ENCODE measurements around the gene TBCK.
"Not testable (repeated sequence)": the region's sequence is repeated elsewhere in the genome, so short reads cannot be mapped to it uniquely, and the experiment has no call there.

TBCK gene

GRCh38 chr4:106284227-106284626 lies 31.8 kb downstream of the TBCK start:
- DNase-seq (ENCODE audit: low read depth), result no peak

GRCh38 chr4:106277140-106277675 lies 38.8 kb downstream of the TBCK start:
- DNase-seq (ENCODE audit: low read depth), result no peak

- no peak for DNase-seq (ENCODE audit: low read depth)
Measured at GRCh38 chr4:106273831-106274230, 42.2 kb downstream of the TBCK start.

GRCh38 chr4:106270736-106271135 lies 45.3 kb downstream of the TBCK start:
- no peak for DNase-seq (ENCODE audit: low read depth)

- DNase-seq (ENCODE audit: low read depth), result no peak
Measured at GRCh38 chr4:106269711-106270110, 46.3 kb downstream of the TBCK start.

GRCh38 chr4:106268786-106269185 lies 47.2 kb downstream of the TBCK start:
- DNase-seq (ENCODE audit: low read depth), result no peak

- no peak for DNase-seq (ENCODE audit: low read depth)
Measured at GRCh38 chr4:106266201-106266600, 49.8 kb downstream of the TBCK start.

- DNase-seq (ENCODE audit: low read depth), result no peak
Measured at GRCh38 chr4:106264331-106264728, 51.7 kb downstream of the TBCK start.

GRCh38 chr4:106263594-106264330 lies 52.2 kb downstream of the TBCK start:
- no peak for DNase-seq (ENCODE audit: low read depth)

GRCh38 chr4:106261980-106262379 lies 54.0 kb downstream of the TBCK start:
- no peak for DNase-seq (ENCODE audit: low read depth)

- no peak for DNase-seq (ENCODE audit: low read depth)
Measured at GRCh38 chr4:106258145-106259045, 57.6 kb downstream of the TBCK start.

GRCh38 chr4:106256190-106256589 lies 59.8 kb downstream of the TBCK start:
- no peak for DNase-seq (ENCODE audit: low read depth)

- no peak for DNase-seq (ENCODE audit: low read depth)
Measured at GRCh38 chr4:106255195-106255594, 60.8 kb downstream of the TBCK start.

- no peak for DNase-seq (ENCODE audit: low read depth)
Measured at GRCh38 chr4:106253364-106254129, 62.5 kb downstream of the TBCK start.

GRCh38 chr4:106247600-106247999 lies 68.4 kb downstream of the TBCK start:
- no peak for DNase-seq (ENCODE audit: low read depth)

GRCh38 chr4:106246441-106246840 lies 69.6 kb downstream of the TBCK start:
- DNase-seq (ENCODE audit: low read depth), result no peak

- DNase-seq (ENCODE audit: low read depth), result no peak
Measured at GRCh38 chr4:106245176-106245575, 70.8 kb downstream of the TBCK start.

- DNase-seq (ENCODE audit: low read depth), result no peak
Measured at GRCh38 chr4:106240699-106241098, 75.3 kb downstream of the TBCK start.

- no peak for DNase-seq (ENCODE audit: low read depth)
Measured at GRCh38 chr4:106238820-106239420, 77.1 kb downstream of the TBCK start.

- no peak for DNase-seq (ENCODE audit: low read depth)
Measured at GRCh38 chr4:106231931-106232330, 84.1 kb downstream of the TBCK start.

- DNase-seq (ENCODE audit: low read depth), result no peak
Measured at GRCh38 chr4:106222548-106222947, 93.5 kb downstream of the TBCK start.

GRCh38 chr4:106213291-106213690 lies 102.7 kb downstream of the TBCK start:
- DNase-seq (ENCODE audit: low read depth), result not testable (repeated sequence)

All from activated T-helper 9 cell treated with anti-CD3 and anti-CD28 coated beads, Interleukin-2, amount 50 U/mL, for 16 hours (primary cell).